Epithelial cell of proximal tubule (primary cell): Measurements from ENCODE around the gene DNM1. TPM values are rescaled to one million over a fixed set of nuclear protein-coding genes. Genes with fewer than 3 reads are reported as not detected.
A peak's percentile ranks its signal among the peaks of the same experiment; 100 is the strongest.

Experiments used
- DNase-seq: peaks from one replicate; pipeline ENCODE4 v3.0.0-alpha.2; 2011; ENCODE audit warnings: low read depth
- H3K4me3 ChIP-seq: 2 replicates; pipeline ENCODE4 v1.5.1; 2011; ENCODE audit warnings: low read depth, mild to moderate bottlenecking, low read length
- CTCF ChIP-seq: conservative IDR thresholded peaks from 2 replicates; pipeline ENCODE4 v1.5.1; 2012; ENCODE audit warnings: low read depth, mild to moderate bottlenecking, low read length
- total RNA-seq: library from RNA; depleted of rRNA; stranded (reverse); fragments of >200 nt; gene quantifications from 2 replicates; pipeline ENCODE4 v1.2.3, GENCODE V29; 2015

DNM1 gene
- total RNA-seq, 1 donor from 2014 or later: 16.7 TPM

- no peak for TF ChIP-seq CTCF
- no peak for DNase-seq
Observed at GRCh38 chr9:128193469-128194096, 9.6 kb upstream of the DNM1 start.

GRCh38 chr9:128201441-128202369 is 1.5 kb upstream of the DNM1 start:
- H3K4me3 ChIP-seq: no peak overlapping the region
- peak; percentile 13 for TF ChIP-seq CTCF
- no peak for DNase-seq

More at GRCh38 chr9:128193469-128194096, 9.6 kb upstream of the DNM1 start:
- H3K4me3 ChIP-seq: no peak overlapping the region

DNA sequence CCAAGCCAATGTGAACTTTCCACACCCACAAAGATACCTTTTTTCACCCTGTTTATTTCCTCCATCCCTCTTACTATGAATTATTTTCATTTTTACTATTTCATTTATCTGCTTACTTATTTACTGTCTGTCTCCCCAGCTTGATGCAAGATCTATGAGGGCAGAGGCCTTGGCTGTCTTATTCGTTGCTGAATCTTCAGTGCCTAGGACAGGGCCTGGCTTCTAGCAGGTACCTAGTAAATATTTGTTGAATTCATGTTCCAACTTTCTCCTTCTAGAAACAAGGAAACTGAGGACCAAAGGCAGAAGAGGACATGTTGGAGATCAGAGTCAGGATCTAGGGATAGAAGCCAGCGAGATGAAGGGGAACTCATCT is 543 bp upstream of the DNM1 start:
- TF ChIP-seq CTCF: no peak
- no peak overlapping the region for H3K4me3 ChIP-seq
- no peak for DNase-seq

- no peak for TF ChIP-seq CTCF
- DNase-seq: no peak
- H3K4me3 ChIP-seq: peak overlapping the region; percentile 72
Observed at GRCh38 chr9:128203707-128204551, 750 bp downstream of the DNM1 start.

DNA sequence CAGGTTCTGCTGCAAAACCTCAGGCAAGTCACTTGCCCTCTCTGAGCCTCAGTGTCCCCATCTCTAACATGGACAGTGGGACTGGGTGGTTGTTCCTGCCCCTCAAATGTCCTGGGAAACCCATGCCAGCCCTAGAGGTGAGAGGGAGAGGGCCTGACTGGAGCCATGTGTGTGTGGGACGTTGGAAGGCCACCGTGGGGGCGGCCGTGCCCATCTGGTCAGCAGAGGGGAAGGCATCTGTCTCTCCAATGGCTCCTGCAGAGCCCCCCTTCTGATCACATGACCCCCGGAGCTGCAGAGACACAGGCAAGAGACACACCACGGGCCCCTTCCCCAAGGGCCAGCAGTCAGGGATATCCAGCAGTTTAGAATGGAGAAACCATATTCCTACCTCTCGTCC is 1.7 kb downstream of the DNM1 start:
- no peak for DNase-seq
- peak overlapping the region; percentile 72 for H3K4me3 ChIP-seq
- TF ChIP-seq CTCF: no peak

GRCh38 chr9:128205296-128205944 is 2.2 kb downstream of the DNM1 start:
- H3K4me3 ChIP-seq: no peak overlapping the region
- no peak for DNase-seq
- TF ChIP-seq CTCF: no peak
